ENCODE results near the gene YTHDC2. TPM values are rescaled to one million over a fixed set of nuclear protein-coding genes. Genes with fewer than 3 reads are reported as not detected.

Gene YTHDC2
- total RNA-seq: 10 to 100 TPM; 44.2 to 48.8 TPM
- polyA plus RNA-seq: 1 to 10 TPM; 6.1 to 9.9 (median 8.4) TPM
- total RNA-seq: 67.1 to 128 (median 91.7) reads per million in 6 experiments

GRCh38 chr5:113513384-113514288 lies at the start of gene YTHDC2:
TSS of gene YTHDC2 (plus strand) at chr5:113513694. CDS start at chr5:113513896, 202 bp downstream.
- Mint-ChIP-seq H3K36me3 (peaks cover 0 to 25% (median 5%) of the 10 kb centered on the region in 3 donors), H3K27me3 (peaks cover 4 to 20% (median 12%) of the 10 kb centered on the region in 5 donors), H3K27ac (peak within 1 kb of the TSS; percentile 86 to 98 (median 96)), H3K4me1 (peaks cover 15 to 45% (median 43%) of the 10 kb centered on the region in 4 donors), H3K4me3 (peak within 1 kb of the TSS; percentile 87 to 97 (median 92)), H3K9me3 (peaks cover 0 to 2% (median 0%) of the 10 kb centered on the region in 9 donors)
- peak; percentile 75 to 91 (median 87) for DNase-seq
- peak; percentile 96 for ATAC-seq
- POLR2A ChIA-PET: interaction anchor here (0.6 to 2.3 kb wide), 7 partner anchors 9 to 807 kb away, joined by 3 to 11 read pairs (median 4); partner anchors contain the start of gene DCP2

GRCh38 chr5:113474100-113474728 lies 39.3 kb upstream of the YTHDC2 start:
- ATAC-seq: no peak
- POLR2A ChIA-PET: no interaction called here
- H3K27ac Mint-ChIP-seq: no peak overlapping the region
- DNase-seq: no peak
- H3K4me3 Mint-ChIP-seq: no peak overlapping the region
- peaks cover 0 to 3% (median 0%) of the 10 kb centered on the region in 3 donors for H3K36me3 Mint-ChIP-seq
- H3K4me1 Mint-ChIP-seq: no peaks in the 10 kb centered on the region
- H3K9me3 Mint-ChIP-seq: peaks cover 0 to 11% (median 4%) of the 10 kb centered on the region in 9 donors
- peaks cover 21 to 33% (median 32%) of the 10 kb centered on the region in 5 donors for H3K27me3 Mint-ChIP-seq

- peaks cover 19 to 44% (median 21%) of the 10 kb centered on the region in 5 donors for H3K27me3 Mint-ChIP-seq
- POLR2A ChIA-PET: interaction anchor here (0.6 kb wide), 1 partner anchor 1040 kb away, joined by 5 read pairs; no protein-coding TSS in a partner anchor
- no peak for DNase-seq
- H3K9me3 Mint-ChIP-seq: peaks cover 0 to 1% (median 0%) of the 10 kb centered on the region in 9 donors
- no peak overlapping the region for H3K27ac Mint-ChIP-seq
- no peaks in the 10 kb centered on the region for H3K4me1 Mint-ChIP-seq
- H3K36me3 Mint-ChIP-seq: no peaks in the 10 kb centered on the region
- no peak overlapping the region for H3K4me3 Mint-ChIP-seq
- no peak for ATAC-seq
Measured at GRCh38 chr5:113478691-113479090, 34.8 kb upstream of the YTHDC2 start.

GRCh38 chr5:113480243-113480642 lies 33.3 kb upstream of the YTHDC2 start:
- H3K27me3 Mint-ChIP-seq: peaks cover 16 to 43% (median 20%) of the 10 kb centered on the region in 5 donors
- peaks cover 0 to 1% (median 0%) of the 10 kb centered on the region in 9 donors for H3K9me3 Mint-ChIP-seq
- no peaks in the 10 kb centered on the region for H3K36me3 Mint-ChIP-seq
- POLR2A ChIA-PET: no interaction called here
- no peak overlapping the region for H3K27ac Mint-ChIP-seq
- DNase-seq (no peak), ATAC-seq (no peak)
- no peak overlapping the region for H3K4me3 Mint-ChIP-seq
- no peaks in the 10 kb centered on the region for H3K4me1 Mint-ChIP-seq

- Mint-ChIP-seq H3K9me3 (peaks cover 3 to 35% (median 19%) of the 10 kb centered on the region in 9 donors), H3K27me3 (peaks cover 37 to 95% (median 70%) of the 10 kb centered on the region in 5 donors), H3K4me3 (peak overlapping the region; percentile 71 to 85 (median 78)), H3K4me1 (peaks cover 3 to 20% (median 16%) of the 10 kb centered on the region in 4 donors), H3K27ac (no peak overlapping the region), H3K36me3 (peaks cover 7 to 26% (median 22%) of the 10 kb centered on the region in 3 donors)
- peak; percentile 15 to 35 for ATAC-seq
- POLR2A ChIA-PET: no interaction called here
- DNase-seq: peak in 1 of 10 donors; percentile 5
Measured at GRCh38 chr5:113487416-113487780, 26.1 kb upstream of the YTHDC2 start.

- POLR2A ChIA-PET: no interaction called here
- Mint-ChIP-seq H3K27ac (peak within 1 kb of the TSS in 2 of 10 donors; percentile 5 to 37), H3K9me3 (peaks cover 3 to 35% (median 19%) of the 10 kb centered on the region in 9 donors), H3K4me3 (peak within 1 kb of the TSS; percentile 71 to 85 (median 78)), H3K4me1 (peaks cover 3 to 20% (median 16%) of the 10 kb centered on the region in 4 donors), H3K27me3 (peaks cover 38 to 95% (median 71%) of the 10 kb centered on the region in 5 donors), H3K36me3 (peaks cover 7 to 27% (median 22%) of the 10 kb centered on the region in 3 donors)
- ATAC-seq (peak; percentile 74 to 80), DNase-seq (peak in 7 of 10 donors; percentile 7 to 64 (median 24))
Measured at GRCh38 chr5:113487781-113488644, 25.5 kb upstream of the YTHDC2 start, which contains the start of gene MCC. TSS of gene MCC (minus strand) at chr5:113488453.

- DNase-seq (no peak), ATAC-seq (peak; percentile 35 to 37)
- Mint-ChIP-seq H3K4me1 (peaks cover 3 to 20% (median 16%) of the 10 kb centered on the region in 4 donors), H3K27ac (peak overlapping the region in 1 of 10 donors; percentile 5), H3K36me3 (peaks cover 7 to 27% (median 22%) of the 10 kb centered on the region in 3 donors), H3K9me3 (peaks cover 3 to 35% (median 19%) of the 10 kb centered on the region in 9 donors), H3K4me3 (peak overlapping the region; percentile 65 to 85 (median 70)), H3K27me3 (peaks cover 36 to 88% (median 71%) of the 10 kb centered on the region in 5 donors)
- POLR2A ChIA-PET: no interaction called here
Measured at GRCh38 chr5:113488645-113489184, 24.8 kb upstream of the YTHDC2 start.

GRCh38 chr5:113489299-113489698 lies 24.2 kb upstream of the YTHDC2 start:
- DNase-seq (no peak), ATAC-seq (peak; percentile 31 to 51)
- Mint-ChIP-seq H3K4me1 (peaks cover 3 to 20% (median 16%) of the 10 kb centered on the region in 4 donors), H3K27me3 (peaks cover 34 to 82% (median 69%) of the 10 kb centered on the region in 5 donors), H3K27ac (no peak overlapping the region), H3K9me3 (peaks cover 3 to 35% (median 19%) of the 10 kb centered on the region in 9 donors), H3K36me3 (peaks cover 7 to 27% (median 22%) of the 10 kb centered on the region in 3 donors), H3K4me3 (peak overlapping the region in 5 of 10 donors; percentile 25 to 75 (median 42))
- POLR2A ChIA-PET: no interaction called here

- POLR2A ChIA-PET: no interaction called here
- Mint-ChIP-seq H3K4me1 (peaks cover 3 to 20% (median 16%) of the 10 kb centered on the region in 4 donors), H3K9me3 (peaks cover 3 to 35% (median 19%) of the 10 kb centered on the region in 9 donors), H3K36me3 (peaks cover 7 to 27% (median 22%) of the 10 kb centered on the region in 3 donors), H3K27ac (no peak overlapping the region), H3K4me3 (peak overlapping the region in 1 of 10 donors; percentile 8), H3K27me3 (peaks cover 34 to 72% (median 63%) of the 10 kb centered on the region in 5 donors)
- ATAC-seq: no peak
- DNase-seq: no peak
Measured at GRCh38 chr5:113490317-113490716, 23.2 kb upstream of the YTHDC2 start.

- Mint-ChIP-seq H3K4me3 (no peak overlapping the region), H3K27ac (no peak overlapping the region), H3K36me3 (peaks cover 7 to 27% (median 22%) of the 10 kb centered on the region in 3 donors), H3K9me3 (peaks cover 3 to 35% (median 19%) of the 10 kb centered on the region in 9 donors), H3K4me1 (peaks cover 3 to 20% (median 16%) of the 10 kb centered on the region in 4 donors), H3K27me3 (peaks cover 34 to 65% (median 56%) of the 10 kb centered on the region in 5 donors)
- ATAC-seq: no peak
- POLR2A ChIA-PET: no interaction called here
- DNase-seq: no peak
Measured at GRCh38 chr5:113491022-113491421, 22.5 kb upstream of the YTHDC2 start.

- Mint-ChIP-seq H3K27me3 (peaks cover 30 to 61% (median 38%) of the 10 kb centered on the region in 5 donors), H3K36me3 (peaks cover 7 to 27% (median 22%) of the 10 kb centered on the region in 3 donors), H3K9me3 (peaks cover 3 to 29% (median 19%) of the 10 kb centered on the region in 9 donors), H3K4me3 (no peak overlapping the region), H3K4me1 (peaks cover 0 to 12% (median 6%) of the 10 kb centered on the region in 4 donors), H3K27ac (no peak overlapping the region)
- no peak for ATAC-seq
- DNase-seq: no peak
- POLR2A ChIA-PET: no interaction called here
Measured at GRCh38 chr5:113493446-113493845, 20.0 kb upstream of the YTHDC2 start.

Data from naive thymus-derived CD8-positive, alpha-beta T cell (primary cell).